ENCODE data around the gene RRM1. TPM values are rescaled to one million over a fixed set of nuclear protein-coding genes. Genes with fewer than 3 reads are reported as not detected.

The RRM1 gene
- polyA plus RNA-seq, 1 experiment: 57.4 TPM

DNA sequence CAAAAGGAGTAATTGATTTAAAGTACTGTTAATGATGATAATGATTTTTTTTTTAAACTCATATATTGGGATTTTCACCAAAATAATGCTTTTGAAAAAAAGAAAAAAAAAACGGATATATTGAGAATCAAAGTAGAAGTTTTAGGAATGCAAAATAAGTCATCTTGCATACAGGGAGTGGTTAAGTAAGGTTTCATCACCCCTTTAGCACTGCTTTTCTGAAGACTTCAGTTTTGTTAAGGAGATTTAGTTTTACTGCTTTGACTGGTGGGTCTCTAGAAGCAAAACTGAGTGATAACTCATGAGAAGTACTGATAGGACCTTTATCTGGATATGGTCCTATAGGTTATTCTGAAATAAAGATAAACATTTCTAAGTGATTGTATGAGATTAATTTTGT, 43.9 kb downstream of the RRM1 start:
- DNase-seq (ENCODE audit: low read depth, low spot score): no peak
- no peak overlapping the region for H3K4me3 ChIP-seq (ENCODE audit: low read depth, low read length)
- CTCF ChIA-PET: no interaction called here
- POLR2A ChIA-PET: no interaction called here
- no peaks in the 10 kb centered on the region for H3K27me3 ChIP-seq (ENCODE audit: control insufficient read depth, insufficient read depth, low read length)
- TF ChIP-seq CTCF (IDR thresholded peaks at IDR 0.05; ENCODE audit: low read depth, low read length): no peak
- no peak overlapping the region for H3K27ac ChIP-seq (ENCODE audit: low read depth, low read length)
- H3K9me3 ChIP-seq (ENCODE audit: control insufficient read depth, insufficient read depth, low read length): no peaks in the 10 kb centered on the region; the same call in 1 of the 2 replicates

GRCh38 chr11:4140067-4140636, 45.6 kb downstream of the RRM1 start:
- POLR2A ChIA-PET: no interaction called here
- H3K27ac ChIP-seq (ENCODE audit: low read depth, low read length): no peak overlapping the region
- H3K27me3 ChIP-seq (ENCODE audit: control insufficient read depth, insufficient read depth, low read length): no peaks in the 10 kb centered on the region
- no peak overlapping the region for H3K4me3 ChIP-seq (ENCODE audit: low read depth, low read length)
- DNase-seq (ENCODE audit: low read depth, low spot score): no peak
- no peaks in the 10 kb centered on the region; the same call in 1 of the 2 replicates for H3K9me3 ChIP-seq (ENCODE audit: control insufficient read depth, insufficient read depth, low read length)
- TF ChIP-seq CTCF (IDR thresholded peaks at IDR 0.05; ENCODE audit: low read depth, low read length): no peak
- CTCF ChIA-PET: no interaction called here

- no peak for TF ChIP-seq CTCF (IDR thresholded peaks at IDR 0.05; ENCODE audit: low read depth, low read length)
- DNase-seq (ENCODE audit: low read depth, low spot score): no peak
- Histone ChIP-seq H3K27me3 (ENCODE audit: control insufficient read depth, insufficient read depth, low read length) (no peaks in the 10 kb centered on the region), H3K4me3 (ENCODE audit: low read depth, low read length) (no peak overlapping the region), H3K27ac (ENCODE audit: low read depth, low read length) (no peak overlapping the region), H3K9me3 (ENCODE audit: control insufficient read depth, insufficient read depth, low read length) (no peaks in the 10 kb centered on the region)
- ChIA-PET CTCF (no interaction called here), POLR2A (no interaction called here)
Observed at GRCh38 chr11:4146070-4146771, 51.6 kb downstream of the RRM1 start.

DNA sequence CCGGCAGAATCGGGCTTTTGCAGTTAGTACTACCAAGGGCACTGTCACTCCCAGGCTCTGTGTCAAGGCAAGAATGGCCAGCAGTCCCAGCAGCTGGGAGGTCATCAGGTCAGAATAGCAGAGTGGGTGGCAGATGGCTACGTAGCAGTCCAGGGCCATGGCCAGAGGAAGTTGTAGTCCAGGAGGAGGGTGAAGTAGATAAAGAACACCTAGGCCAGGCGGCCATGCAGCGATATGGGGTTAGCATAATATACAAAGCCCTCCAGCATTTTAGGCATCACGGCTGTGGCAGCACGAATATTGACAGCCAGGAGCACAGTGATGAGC, 52.1 kb downstream of the RRM1 start:
- ChIA-PET CTCF (no interaction called here), POLR2A (no interaction called here)
- no peaks in the 10 kb centered on the region for H3K9me3 ChIP-seq (ENCODE audit: control insufficient read depth, insufficient read depth, low read length)
- no peak for TF ChIP-seq CTCF (IDR thresholded peaks at IDR 0.05; ENCODE audit: low read depth, low read length)
- no peaks in the 10 kb centered on the region for H3K27me3 ChIP-seq (ENCODE audit: control insufficient read depth, insufficient read depth, low read length)
- no peak overlapping the region for H3K4me3 ChIP-seq (ENCODE audit: low read depth, low read length)
- no peak overlapping the region for H3K27ac ChIP-seq (ENCODE audit: low read depth, low read length)
- no peak for DNase-seq (ENCODE audit: low read depth, low spot score)

- no peak overlapping the region for H3K4me3 ChIP-seq (ENCODE audit: low read depth, low read length)
- ChIA-PET POLR2A (no interaction called here), CTCF (no interaction called here)
- no peaks in the 10 kb centered on the region for H3K9me3 ChIP-seq (ENCODE audit: control insufficient read depth, insufficient read depth, low read length)
- no peak for TF ChIP-seq CTCF (IDR thresholded peaks at IDR 0.05; ENCODE audit: low read depth, low read length)
- H3K27ac ChIP-seq (ENCODE audit: low read depth, low read length): no peak overlapping the region
- H3K27me3 ChIP-seq (ENCODE audit: control insufficient read depth, insufficient read depth, low read length): no peaks in the 10 kb centered on the region
- no peak for DNase-seq (ENCODE audit: low read depth, low spot score)
Observed at GRCh38 chr11:4154503-4154902, 59.9 kb downstream of the RRM1 start.

Data from AG04450 (cell line).